ENCODE data around the gene ZBTB49. TPM values are rescaled to one million over a fixed set of nuclear protein-coding genes. Genes with fewer than 3 reads are reported as not detected.
A peak's percentile ranks its signal among the peaks of the same experiment; 100 is the strongest.

ZBTB49 gene
- total RNA-seq, 1 donor: 4.8 TPM

- no peak for DNase-seq (ENCODE audit: low read depth in 2 of 3, low spot score in 2 of 3)
Observed at GRCh38 chr4:4321951-4322688, 32.1 kb downstream of the ZBTB49 start.

GRCh38 chr4:4323705-4324534, 33.9 kb downstream of the ZBTB49 start:
- peak in 2 of 3 donors; percentile 13 to 46 for DNase-seq (ENCODE audit: low read depth in 2 of 3, low spot score in 2 of 3)

- no peak for DNase-seq (ENCODE audit: low read depth in 2 of 3, low spot score in 2 of 3)
Observed at GRCh38 chr4:4325321-4325720, 35.3 kb downstream of the ZBTB49 start.

- DNase-seq (ENCODE audit: low read depth in 2 of 3, low spot score in 2 of 3): no peak
Observed at GRCh38 chr4:4326166-4326565, 36.1 kb downstream of the ZBTB49 start.

GRCh38 chr4:4327652-4328121, 37.6 kb downstream of the ZBTB49 start:
- DNase-seq (ENCODE audit: low read depth in 2 of 3, low spot score in 2 of 3): peak in 2 of 3 donors; percentile 12 to 18

GRCh38 chr4:4328206-4328605, 38.2 kb downstream of the ZBTB49 start:
- DNase-seq (ENCODE audit: low read depth in 2 of 3, low spot score in 2 of 3): no peak

GRCh38 chr4:4328840-4329239, 38.8 kb downstream of the ZBTB49 start:
- DNase-seq (ENCODE audit: low read depth in 2 of 3, low spot score in 2 of 3): no peak

GRCh38 chr4:4329496-4329895, 39.4 kb downstream of the ZBTB49 start:
- DNase-seq (ENCODE audit: low read depth in 2 of 3, low spot score in 2 of 3): no peak

- no peak for DNase-seq (ENCODE audit: low read depth in 2 of 3, low spot score in 2 of 3)
Observed at GRCh38 chr4:4330794-4331193, 40.7 kb downstream of the ZBTB49 start.

- peak in 1 of 3 donors; percentile 24 for DNase-seq (ENCODE audit: low read depth in 2 of 3, low spot score in 2 of 3)
Observed at GRCh38 chr4:4332529-4332928, 42.5 kb downstream of the ZBTB49 start.

GRCh38 chr4:4333265-4333706, 43.2 kb downstream of the ZBTB49 start:
- peak in 2 of 3 donors; percentile 9 to 26 for DNase-seq (ENCODE audit: low read depth in 2 of 3, low spot score in 2 of 3)

GRCh38 chr4:4334798-4335520, 44.9 kb downstream of the ZBTB49 start:
- peak; percentile 40 to 68 (median 44) for DNase-seq (ENCODE audit: low read depth in 2 of 3, low spot score in 2 of 3)

- DNase-seq (ENCODE audit: low read depth in 2 of 3, low spot score in 2 of 3): no peak
Observed at GRCh38 chr4:4338210-4339001, 48.4 kb downstream of the ZBTB49 start.

- no peak for DNase-seq (ENCODE audit: low read depth in 2 of 3, low spot score in 2 of 3)
Observed at GRCh38 chr4:4339504-4340085, 49.5 kb downstream of the ZBTB49 start.

- DNase-seq (ENCODE audit: low read depth in 2 of 3, low spot score in 2 of 3): no peak
Observed at GRCh38 chr4:4341861-4342650, 52.0 kb downstream of the ZBTB49 start.

- DNase-seq (ENCODE audit: low read depth in 2 of 3, low spot score in 2 of 3): no peak
Observed at GRCh38 chr4:4343038-4343437, 53.0 kb downstream of the ZBTB49 start.

GRCh38 chr4:4344915-4345527, 55.0 kb downstream of the ZBTB49 start:
- no peak for DNase-seq (ENCODE audit: low read depth in 2 of 3, low spot score in 2 of 3)

GRCh38 chr4:4347585-4347984, 57.5 kb downstream of the ZBTB49 start:
- DNase-seq (ENCODE audit: low read depth in 2 of 3, low spot score in 2 of 3): no peak

GRCh38 chr4:4348585-4348984, 58.5 kb downstream of the ZBTB49 start:
- DNase-seq (ENCODE audit: low read depth in 2 of 3, low spot score in 2 of 3): peak in 1 of 3 donors; percentile 18
